HG02763 (cell line): ENCODE results near the gene FICD.
A peak's percentile ranks its signal among the peaks of the same experiment; 100 is the strongest.

ENCODE experiments used
- ATAC-seq: cut with Tn5 transposase; IDR thresholded peaks from one replicate; pipeline ENCODE4 v1.9.1; 2021; ENCODE audit warnings: mild to moderate bottlenecking, moderate library complexity; ENCODE audit not compliant: unreplicated experiment

Gene FICD

GRCh38 chr12:108565146-108565545 is 50.1 kb downstream of the FICD start:
- no peak for ATAC-seq

GRCh38 chr12:108565976-108566375 is 50.9 kb downstream of the FICD start:
- ATAC-seq = no peak

- no peak for ATAC-seq
Observed at GRCh38 chr12:108566452-108566851, 51.4 kb downstream of the FICD start.

GRCh38 chr12:108567406-108568337 is 52.6 kb downstream of the FICD start:
- no peak for ATAC-seq

- ATAC-seq = peak; percentile 60
Observed at GRCh38 chr12:108568338-108569154, 53.5 kb downstream of the FICD start.
